Chondrocyte (in vitro differentiated cells): ENCODE results near the gene AGRN. TPM values are rescaled to one million over a fixed set of nuclear protein-coding genes. Genes with fewer than 3 reads are reported as not detected.

Experiments
- DNase-seq: peaks from one replicate; pipeline ENCODE4 v3.0.0; 2021; ENCODE audit warnings: mixed read lengths, low spot score
- H3K27ac Mint-ChIP-seq: one replicate; pipeline ENCODE4 v1.8.0; 2021; ENCODE audit warnings: mild to moderate bottlenecking, moderate library complexity, mixed read lengths; ENCODE audit not compliant: unreplicated experiment
- H3K27me3 Mint-ChIP-seq: 2 replicates; pipeline ENCODE4 v1.8.0; 2021; ENCODE audit warnings: low read depth, mixed read lengths
- H3K36me3 Mint-ChIP-seq: 2 replicates; pipeline ENCODE4 v1.8.0; 2021; ENCODE audit warnings: low read depth, mixed read lengths
- H3K4me1 Mint-ChIP-seq: 2 replicates; pipeline ENCODE4 v1.8.0; 2021; ENCODE audit warnings: low read depth, mild to moderate bottlenecking, mixed read lengths
- H3K4me3 Mint-ChIP-seq: one replicate; pipeline ENCODE4 v1.8.0; 2021; ENCODE audit warnings: mild to moderate bottlenecking, moderate library complexity, mixed read lengths; ENCODE audit not compliant: unreplicated experiment
- H3K9me3 Mint-ChIP-seq: 2 replicates; pipeline ENCODE4 v1.8.0; 2021; ENCODE audit warnings: low read depth, mixed read lengths
- total RNA-seq: library from RNA; stranded (reverse); gene quantifications from 3 replicates; pipeline ENCODE4 v1.2.1, GENCODE V29; 2021
- TF ChIP-seq, protein P1 (sequence below): fragments of 200-600 bp; sonication (generic); IDR thresholded peaks from 2 replicates; pipeline ENCODE4 v1.5.0; 2021; ENCODE audit warnings: antibody characterized with exemption, mild to moderate bottlenecking, moderate library complexity

AGRN gene
- total RNA-seq, 1 donor from 2014 or later: 221 TPM

- H3K36me3 Mint-ChIP-seq: peaks cover under 1% of the 10 kb centered on the region
- no peak overlapping the region for H3K4me3 Mint-ChIP-seq
- H3K27ac Mint-ChIP-seq: no peak overlapping the region
- no peaks in the 10 kb centered on the region for H3K27me3 Mint-ChIP-seq
- no peak for DNase-seq
- H3K9me3 Mint-ChIP-seq: peaks cover under 1% of the 10 kb centered on the region
- H3K4me1 Mint-ChIP-seq: peaks cover 14% of the 10 kb centered on the region
- TF ChIP-seq, protein P1, sequence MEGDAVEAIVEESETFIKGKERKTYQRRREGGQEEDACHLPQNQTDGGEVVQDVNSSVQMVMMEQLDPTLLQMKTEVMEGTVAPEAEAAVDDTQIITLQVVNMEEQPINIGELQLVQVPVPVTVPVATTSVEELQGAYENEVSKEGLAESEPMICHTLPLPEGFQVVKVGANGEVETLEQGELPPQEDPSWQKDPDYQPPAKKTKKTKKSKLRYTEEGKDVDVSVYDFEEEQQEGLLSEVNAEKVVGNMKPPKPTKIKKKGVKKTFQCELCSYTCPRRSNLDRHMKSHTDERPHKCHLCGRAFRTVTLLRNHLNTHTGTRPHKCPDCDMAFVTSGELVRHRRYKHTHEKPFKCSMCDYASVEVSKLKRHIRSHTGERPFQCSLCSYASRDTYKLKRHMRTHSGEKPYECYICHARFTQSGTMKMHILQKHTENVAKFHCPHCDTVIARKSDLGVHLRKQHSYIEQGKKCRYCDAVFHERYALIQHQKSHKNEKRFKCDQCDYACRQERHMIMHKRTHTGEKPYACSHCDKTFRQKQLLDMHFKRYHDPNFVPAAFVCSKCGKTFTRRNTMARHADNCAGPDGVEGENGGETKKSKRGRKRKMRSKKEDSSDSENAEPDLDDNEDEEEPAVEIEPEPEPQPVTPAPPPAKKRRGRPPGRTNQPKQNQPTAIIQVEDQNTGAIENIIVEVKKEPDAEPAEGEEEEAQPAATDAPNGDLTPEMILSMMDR: no peak
Observed at GRCh38 chr1:997713-997992, 22.3 kb upstream of the AGRN start.

- Mint-ChIP-seq H3K27ac (peak overlapping the region; percentile 63), H3K36me3 (no peaks in the 10 kb centered on the region), H3K4me1 (peaks cover 16% of the 10 kb centered on the region), H3K9me3 (no peaks in the 10 kb centered on the region), H3K4me3 (peak overlapping the region; percentile 72), H3K27me3 (no peaks in the 10 kb centered on the region)
- TF ChIP-seq, protein P1: no peak
- DNase-seq: no peak
Observed at GRCh38 chr1:997993-998744, 21.8 kb upstream of the AGRN start.

DNA sequence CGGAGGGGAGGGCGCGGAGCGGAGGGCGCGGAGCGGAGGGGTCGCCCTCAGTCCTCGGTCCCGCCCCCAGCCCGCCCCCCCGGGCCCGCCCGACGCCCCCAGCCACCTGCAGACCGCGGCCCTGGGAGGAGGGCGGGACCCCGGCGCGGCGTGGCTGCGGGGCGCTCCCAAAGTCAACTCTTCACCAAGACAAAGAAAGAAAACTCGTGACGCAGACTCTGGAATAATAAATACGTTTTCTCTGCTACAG is 21.2 kb upstream of the AGRN start:
- DNase-seq: no peak
- Mint-ChIP-seq H3K4me3 (peak overlapping the region; percentile 72), H3K27me3 (no peaks in the 10 kb centered on the region), H3K36me3 (no peaks in the 10 kb centered on the region), H3K27ac (peak overlapping the region; percentile 63), H3K9me3 (no peaks in the 10 kb centered on the region), H3K4me1 (peaks cover 17% of the 10 kb centered on the region)
- TF ChIP-seq, protein P1: no peak

GRCh38 chr1:998995-999724 is 20.8 kb upstream of the AGRN start:
- Mint-ChIP-seq H3K4me3 (peak overlapping the region; percentile 72), H3K36me3 (no peaks in the 10 kb centered on the region), H3K9me3 (no peaks in the 10 kb centered on the region), H3K27me3 (no peaks in the 10 kb centered on the region), H3K27ac (no peak overlapping the region), H3K4me1 (peaks cover 17% of the 10 kb centered on the region)
- TF ChIP-seq, protein P1: peak; percentile 31
- DNase-seq: no peak

GRCh38 chr1:999725-1000356 is 20.1 kb upstream of the AGRN start, which contains the start of gene HES4:
TSS of gene HES4 (minus strand) at chr1:1000097. CDS start at chr1:999973, 124 bp downstream.
- Mint-ChIP-seq H3K27me3 (no peaks in the 10 kb centered on the region), H3K9me3 (no peaks in the 10 kb centered on the region), H3K27ac (peak within 1 kb of the TSS; percentile 99), H3K4me1 (peaks cover 23% of the 10 kb centered on the region), H3K36me3 (peaks cover 3% of the 10 kb centered on the region), H3K4me3 (peak within 1 kb of the TSS; percentile 91)
- TF ChIP-seq, protein P1: no peak
- peak; percentile 97 for DNase-seq
